ENCODE measurements around the gene GDF7.

- TF ChIP-seq FOXM1 (IDR thresholded peaks at IDR 0.05; ENCODE audit: borderline replicate concordance) (no peak), BHLHE40 (IDR thresholded peaks at IDR 0.05; ENCODE audit: borderline replicate concordance) (no peak), HDGF (IDR thresholded peaks at IDR 0.05; ENCODE audit: borderline replicate concordance) (no peak)
Observed at GRCh38 chr2:20645761-20646160, 21.2 kb upstream of the GDF7 start.
